Endothelial cell of umbilical vein (primary cell): Measurements from ENCODE around the gene CCT6B. TPM values are rescaled to one million over a fixed set of nuclear protein-coding genes. Genes with fewer than 3 reads are reported as not detected.

Experiments
- BruUV-seq: library from RNA; stranded (reverse); fragments of 400-500 nt; replicated peaks from 2 replicates; lab custom pipeline; 2021; lab: Mats Ljungman, UMichigan
- CTCF ChIA-PET: fragments of 300-600, 350-600 bp; sonication (Branson Sonifier 250); formaldehyde crosslinking; loops from one replicate; lab custom pipeline; 2021; ENCODE audit warnings: antibody characterized with exemption, inconsistent platforms; lab: Charles Lee
- POLR2A ChIA-PET: fragments of 300-600, 350-600 bp; sonication (Branson Sonifier 250); formaldehyde crosslinking; loops from one replicate; lab custom pipeline; 2021; ENCODE audit warnings: antibody characterized with exemption, inconsistent platforms; lab: Charles Lee
- DNase-seq: peaks from one replicate; pipeline ENCODE4 v3.0.0-alpha.2; 2011; ENCODE audit warnings: low read depth, low spot score
- FAIRE-seq: peaks from 2 replicates; lab custom pipeline; 2011; peaks lifted over from hg19 to GRCh38; lab: Jason Lieb, UNC
- H2AFZ ChIP-seq: 2 replicates; pipeline ENCODE4 v1.6.0; 2012; ENCODE audit warnings: low read depth, low read length, control low read depth, inconsistent platforms
- H3K27ac ChIP-seq: 2 replicates; pipeline ENCODE4 v1.5.1; 2011; ENCODE audit warnings: low read depth, mild to moderate bottlenecking, control low read depth, low read length, moderate library complexity; ENCODE audit not compliant: insufficient read depth
- H3K27me3 ChIP-seq, 2 experiments: 2 replicates each; pipeline versions ENCODE4 v1.6.0 to v1.6.1; 2011; ENCODE audit warnings: low read length in 2 of 2, mixed read lengths in 1 of 2; ENCODE audit not compliant: control insufficient read depth in 2 of 2, insufficient read depth in 2 of 2
- H3K36me3 ChIP-seq, 2 experiments: 2 replicates in 1 of 2; 3 replicates in 1 of 2; pipeline ENCODE4 v1.5.1; 2011; ENCODE audit warnings: low read length in 2 of 2, mild to moderate bottlenecking in 1 of 2, moderate library complexity in 1 of 2; ENCODE audit not compliant: control insufficient read depth in 2 of 2, insufficient read depth in 2 of 2; ENCODE audit errors: extremely low read depth in 1 of 2
- H3K4me1 ChIP-seq: 3 replicates; pipeline ENCODE4 v1.5.1; 2011; ENCODE audit warnings: mild to moderate bottlenecking, low read length; ENCODE audit not compliant: control insufficient read depth, insufficient read depth; ENCODE audit errors: extremely low read depth
- H3K4me2 ChIP-seq: 2 replicates; pipeline ENCODE4 v1.6.1; 2011; ENCODE audit warnings: low read length, control low read depth, mixed read lengths; ENCODE audit not compliant: insufficient read depth
- H3K4me3 ChIP-seq, 3 experiments: fragments of 200-600 bp in 1 of 3; sonication (generic), shearing (Covaris generic) in 1 of 3; replicated peaks in 1 of 3; 2 replicates each; pipeline ENCODE4 v1.5.1; 2011 to 2016; ENCODE audit warnings: control low read depth in 3 of 3, low read length in 3 of 3, mild to moderate bottlenecking in 2 of 3, inconsistent platforms in 1 of 3, low read depth in 1 of 3, moderate library complexity in 1 of 3; ENCODE audit not compliant: insufficient read depth in 1 of 3
- H3K79me2 ChIP-seq: 2 replicates; pipeline ENCODE4 v1.6.0; 2012; ENCODE audit warnings: low read length, inconsistent platforms; ENCODE audit not compliant: control insufficient read depth, insufficient read depth
- H3K9ac ChIP-seq: replicated peaks from 2 replicates; pipeline ENCODE3; 2011; ENCODE audit warnings: low read length, control low read depth; ENCODE audit not compliant: insufficient read depth; ENCODE audit errors: extremely low read depth
- H3K9me1 ChIP-seq: replicated peaks from 3 replicates; pipeline ENCODE4 v1.6.0; 2011; ENCODE audit warnings: mild to moderate bottlenecking, low read length; ENCODE audit not compliant: control insufficient read depth, insufficient read depth; ENCODE audit errors: extremely low read depth
- H3K9me3 ChIP-seq: replicated peaks from 2 replicates; pipeline ENCODE4 v1.5.1; 2012; ENCODE audit warnings: low read length, inconsistent platforms; ENCODE audit not compliant: control insufficient read depth, insufficient read depth
- H4K20me1 ChIP-seq: replicated peaks from 2 replicates; pipeline ENCODE3; 2011; ENCODE audit warnings: mild to moderate bottlenecking, low read length; ENCODE audit not compliant: control insufficient read depth, insufficient read depth; ENCODE audit errors: extremely low read depth
- GATA2 ChIP-seq: IDR thresholded peaks from 2 replicates; pipeline ENCODE4 v1.7.0; 2011; ENCODE audit warnings: low read depth, mild to moderate bottlenecking, moderate library complexity, mixed read lengths, low read length; ENCODE audit not compliant: insufficient read length, insufficient read depth
- MYC ChIP-seq: IDR thresholded peaks from one replicate; pipeline ENCODE4 v1.6.1; 2011; ENCODE audit warnings: mild to moderate bottlenecking, low read depth, low read length
- POLR2A ChIP-seq: IDR thresholded peaks from 2 replicates; pipeline ENCODE4 v1.6.1; 2012; ENCODE audit warnings: low read depth, mild to moderate bottlenecking, control low read depth, low read length
- POLR2AphosphoS5 ChIP-seq: IDR thresholded peaks from 2 replicates; pipeline ENCODE4 v1.6.1; 2012; ENCODE audit warnings: low read depth, mild to moderate bottlenecking, control low read depth, low read length, moderate library complexity; ENCODE audit not compliant: insufficient read depth
- dilution Hi-C: fragments of 300-500 bp; cut with MboI; formaldehyde crosslinking; loops from one replicate; pipeline ENCODE4 v1.15.0; 2019; ENCODE audit warnings: low sequenced_read_pairs; ENCODE audit not compliant: extremely low pct_ligation_motif_present
- intact Hi-C: fragments of 100-400 bp; cut with micrococcal nuclease; formaldehyde crosslinking; loops from one replicate; pipeline ENCODE4 v1.10.0; 2022
- polyA plus RNA-seq, 4 experiments: library from polyadenylated mRNA; depleted of rRNA in 3 of 4; stranded (reverse) in 3 of 4; unstranded in 1 of 4; fragments of >200 nt; gene quantifications; 2 replicates each; pipeline versions ENCODE4 v1.2.1 to v1.2.3, GENCODE V29; 2011 to 2012; ENCODE audit warnings: missing spikeins in 1 of 4
- total RNA-seq: library from RNA; stranded (reverse); gene quantifications from 2 replicates; pipeline ENCODE4 v1.2.3, GENCODE V29; 2021
- TF ChIP-seq, protein P1 (sequence below), 2 donors: IDR thresholded peaks; 1 replicate in 1 of 2; 2 replicates in 1 of 2; pipeline ENCODE4 v1.5.1; 2011; ENCODE audit warnings: low read length in 2 of 2, mild to moderate bottlenecking in 2 of 2, moderate library complexity in 2 of 2, control low read depth in 1 of 2, inconsistent platforms in 1 of 2, low read depth in 1 of 2; ENCODE audit not compliant: insufficient read depth in 1 of 2; ENCODE audit errors: extremely low read depth in 1 of 2
- TF ChIP-seq, protein P2 (sequence below): IDR thresholded peaks from 2 replicates; pipeline ENCODE4 v1.6.1; 2011; ENCODE audit not compliant: insufficient read depth, insufficient read length

CCT6B gene
- total and polyA plus RNA-seq, 2 donors (not counting 3 experiments of a cell fraction or from before 2014, with no cell fraction given): 0.35 to 1.6 TPM

DNA sequence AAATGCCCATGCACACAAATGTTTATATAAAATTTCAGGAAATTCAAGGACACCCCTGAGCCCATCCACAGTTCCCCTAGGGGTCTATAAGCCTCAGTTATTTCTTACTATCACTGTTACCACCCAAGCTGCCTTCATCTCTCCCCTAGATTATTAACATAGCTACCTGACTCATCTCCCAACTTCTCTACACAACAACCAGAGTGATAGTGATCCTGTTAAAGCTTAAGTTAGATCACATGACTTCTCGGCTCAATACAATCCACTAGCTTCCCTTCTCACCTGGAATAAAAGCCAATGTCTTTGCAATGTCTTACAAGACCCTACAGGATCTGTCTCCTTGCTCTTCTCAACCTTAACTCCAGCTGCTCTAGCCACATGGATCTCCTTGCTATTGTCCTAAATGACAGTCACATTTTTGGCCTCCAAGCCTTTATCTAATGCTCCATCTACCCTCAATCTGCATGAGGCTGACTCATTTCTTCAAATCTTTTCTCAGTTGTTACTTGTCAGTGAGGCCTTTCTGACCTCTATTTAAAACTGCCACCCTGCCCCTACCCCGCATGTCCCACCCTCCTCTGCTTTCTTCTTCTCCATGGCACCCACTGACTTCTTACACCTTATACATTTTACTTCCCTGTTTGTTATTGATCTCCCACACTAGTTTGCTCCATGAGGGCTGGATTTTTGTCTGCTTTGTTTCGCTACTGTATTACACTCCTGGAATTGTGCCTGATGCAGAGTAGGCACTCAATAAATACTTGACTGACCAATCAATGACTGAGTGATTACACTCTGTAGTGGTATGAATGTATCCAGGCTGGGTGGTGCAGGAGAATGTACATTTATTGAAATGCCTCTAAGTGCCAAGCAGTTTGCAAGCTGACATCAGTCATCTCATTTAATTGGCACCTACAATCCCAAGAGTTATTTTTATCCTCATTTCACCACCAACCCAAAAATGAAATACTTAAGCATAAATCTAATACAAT lies 13.8 kb upstream of the CCT6B start:
- intact Hi-C loops (no loop called here), dilution Hi-C loops (loop anchor here (25.0 kb wide), 1 partner anchor 137 kb away; the partner anchor contains the start of genes FNDC8 and RAD51D)
- FAIRE-seq: no peak
- no peak overlapping the region for H3K9ac ChIP-seq
- H3K27me3 ChIP-seq: no peaks in the 10 kb centered on the region
- H3K4me2 ChIP-seq: no peak overlapping the region
- TF ChIP-seq GATA2 (no peak), POLR2A (no peak), POLR2AphosphoS5 (no peak), MYC (no peak)
- TF ChIP-seq, protein P1, sequence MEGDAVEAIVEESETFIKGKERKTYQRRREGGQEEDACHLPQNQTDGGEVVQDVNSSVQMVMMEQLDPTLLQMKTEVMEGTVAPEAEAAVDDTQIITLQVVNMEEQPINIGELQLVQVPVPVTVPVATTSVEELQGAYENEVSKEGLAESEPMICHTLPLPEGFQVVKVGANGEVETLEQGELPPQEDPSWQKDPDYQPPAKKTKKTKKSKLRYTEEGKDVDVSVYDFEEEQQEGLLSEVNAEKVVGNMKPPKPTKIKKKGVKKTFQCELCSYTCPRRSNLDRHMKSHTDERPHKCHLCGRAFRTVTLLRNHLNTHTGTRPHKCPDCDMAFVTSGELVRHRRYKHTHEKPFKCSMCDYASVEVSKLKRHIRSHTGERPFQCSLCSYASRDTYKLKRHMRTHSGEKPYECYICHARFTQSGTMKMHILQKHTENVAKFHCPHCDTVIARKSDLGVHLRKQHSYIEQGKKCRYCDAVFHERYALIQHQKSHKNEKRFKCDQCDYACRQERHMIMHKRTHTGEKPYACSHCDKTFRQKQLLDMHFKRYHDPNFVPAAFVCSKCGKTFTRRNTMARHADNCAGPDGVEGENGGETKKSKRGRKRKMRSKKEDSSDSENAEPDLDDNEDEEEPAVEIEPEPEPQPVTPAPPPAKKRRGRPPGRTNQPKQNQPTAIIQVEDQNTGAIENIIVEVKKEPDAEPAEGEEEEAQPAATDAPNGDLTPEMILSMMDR (IDR thresholded peaks at IDR 0.05; ENCODE audit: extremely low read depth in 1 of 2, insufficient read depth in 1 of 2, low read depth in 1 of 2, low read length in 2 of 2): no peak
- TF ChIP-seq, protein P2, sequence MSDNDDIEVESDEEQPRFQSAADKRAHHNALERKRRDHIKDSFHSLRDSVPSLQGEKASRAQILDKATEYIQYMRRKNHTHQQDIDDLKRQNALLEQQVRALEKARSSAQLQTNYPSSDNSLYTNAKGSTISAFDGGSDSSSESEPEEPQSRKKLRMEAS: no peak
- H3K79me2 ChIP-seq: no peaks in the 10 kb centered on the region
- CTCF ChIA-PET: interaction anchor here (2.1 kb wide), 1 partner anchor 11 kb away, joined by 8 read pairs; no protein-coding TSS in a partner anchor
- POLR2A ChIA-PET: no interaction called here
- no peaks in the 10 kb centered on the region for H3K9me3 ChIP-seq
- no peak overlapping the region for H3K4me3 ChIP-seq
- BruUV-seq: no TSS peak
- peaks cover 7% of the 10 kb centered on the region for H3K4me1 ChIP-seq
- DNase-seq: no peak
- no peaks in the 10 kb centered on the region for H3K9me1 ChIP-seq
- no peaks in the 10 kb centered on the region for H3K36me3 ChIP-seq
- H3K27ac ChIP-seq: no peak overlapping the region
- H4K20me1 ChIP-seq: no peaks in the 10 kb centered on the region
- H2AFZ ChIP-seq: no peak overlapping the region
